ENCODE data around the gene FKBP4. TPM values are rescaled to one million over a fixed set of nuclear protein-coding genes. Genes with fewer than 3 reads are reported as not detected.

FKBP4 gene
- total and polyA plus RNA-seq, 4 donors, result 21.3 to 38.7 (median 31.6) TPM

DNA sequence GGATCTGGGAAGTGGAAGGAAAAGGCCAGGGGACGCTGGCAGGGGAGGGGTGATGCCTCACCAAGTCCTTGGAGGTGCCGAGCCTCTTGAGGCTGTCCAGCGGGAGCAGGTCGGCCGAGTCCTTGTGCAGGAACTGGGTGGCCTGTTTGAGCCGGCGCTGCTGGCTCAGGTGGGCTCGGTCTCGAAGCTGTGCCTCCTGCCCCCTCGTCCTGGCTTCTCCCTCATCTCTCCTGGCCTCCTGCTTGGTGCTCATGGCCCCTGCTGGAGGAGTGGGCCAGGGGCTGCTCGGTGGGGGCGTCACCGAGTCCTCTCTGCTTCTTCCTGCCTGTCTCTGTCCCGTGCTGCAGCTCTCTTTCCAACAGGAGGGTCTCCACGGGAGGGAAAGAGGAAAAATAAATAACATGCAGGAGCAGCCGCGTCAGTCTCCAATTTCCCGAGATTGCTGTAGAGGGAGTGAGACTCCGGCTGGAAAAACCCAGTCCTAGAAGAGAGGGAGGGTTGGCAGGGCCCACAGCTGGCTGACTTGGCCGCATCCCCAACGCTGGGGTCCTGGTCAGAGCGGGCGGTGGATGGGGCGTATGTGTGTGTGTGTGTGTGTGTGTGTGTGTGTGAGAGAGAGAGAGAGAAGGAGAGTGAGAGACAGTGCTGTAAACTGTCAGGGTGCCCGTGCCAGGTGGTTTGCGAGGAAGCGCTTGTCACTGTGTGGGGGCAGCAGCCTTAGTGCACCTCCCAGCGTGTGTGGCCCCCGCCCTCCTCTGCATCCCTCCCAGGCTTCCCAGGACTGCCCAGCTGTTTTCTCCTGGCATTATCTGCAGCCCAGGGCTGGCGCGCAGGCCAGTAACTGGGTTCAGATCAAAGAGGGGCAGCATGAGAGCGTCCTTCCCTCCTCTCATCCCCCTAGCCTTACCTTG is 40.1 kb downstream of the FKBP4 start, which contains the start of gene NRIP2:
TSS of gene NRIP2 (minus strand) at position 455 of the 911 bp plus-strand sequence. CDS start at position 403, 52 bp downstream.
- H3K27ac ChIP-seq (ENCODE audit: low read depth in 1 of 2, low read length in 2 of 2), result no peak within 1 kb of the TSS
- DNase-seq (ENCODE audit: low spot score), result no peak
- H3K4me1 ChIP-seq (ENCODE audit: control insufficient read depth in 4 of 4, insufficient read depth in 4 of 4, low read length in 3 of 4), result no peaks in the 10 kb centered on the region
- H3K9me3 ChIP-seq (ENCODE audit: control insufficient read depth in 4 of 4, low read length in 3 of 4), result no peaks in the 10 kb centered on the region
- TF ChIP-seq, protein P1, sequence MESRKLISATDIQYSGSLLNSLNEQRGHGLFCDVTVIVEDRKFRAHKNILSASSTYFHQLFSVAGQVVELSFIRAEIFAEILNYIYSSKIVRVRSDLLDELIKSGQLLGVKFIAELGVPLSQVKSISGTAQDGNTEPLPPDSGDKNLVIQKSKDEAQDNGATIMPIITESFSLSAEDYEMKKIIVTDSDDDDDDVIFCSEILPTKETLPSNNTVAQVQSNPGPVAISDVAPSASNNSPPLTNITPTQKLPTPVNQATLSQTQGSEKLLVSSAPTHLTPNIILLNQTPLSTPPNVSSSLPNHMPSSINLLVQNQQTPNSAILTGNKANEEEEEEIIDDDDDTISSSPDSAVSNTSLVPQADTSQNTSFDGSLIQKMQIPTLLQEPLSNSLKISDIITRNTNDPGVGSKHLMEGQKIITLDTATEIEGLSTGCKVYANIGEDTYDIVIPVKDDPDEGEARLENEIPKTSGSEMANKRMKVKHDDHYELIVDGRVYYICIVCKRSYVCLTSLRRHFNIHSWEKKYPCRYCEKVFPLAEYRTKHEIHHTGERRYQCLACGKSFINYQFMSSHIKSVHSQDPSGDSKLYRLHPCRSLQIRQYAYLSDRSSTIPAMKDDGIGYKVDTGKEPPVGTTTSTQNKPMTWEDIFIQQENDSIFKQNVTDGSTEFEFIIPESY (IDR thresholded peaks at IDR 0.05), result no peak
- TF ChIP-seq RXRA (IDR thresholded peaks at IDR 0.05) (no peak), RAD21 (IDR thresholded peaks at IDR 0.05) (peak in 1 of 2 donors; percentile 18), FOXA2 (IDR thresholded peaks at IDR 0.05) (no peak)
- H3K27me3 ChIP-seq (ENCODE audit: control insufficient read depth in 4 of 4, insufficient read depth in 4 of 4, low read length in 3 of 4), result no peaks in the 10 kb centered on the region
- 39% methylated on average over 32 of the region's 32 CpGs for WGBS
- peaks cover 0 to 19% (median 13%) of the 10 kb centered on the region in 4 donors for H3K36me3 ChIP-seq (ENCODE audit: control insufficient read depth in 4 of 4, insufficient read depth in 3 of 4, low read depth in 1 of 4, low read length in 3 of 4)
- no peak within 1 kb of the TSS for H3K4me3 ChIP-seq (ENCODE audit: low read depth in 1 of 3, low read length in 3 of 3)
- no peak within 1 kb of the TSS for H3K9ac ChIP-seq (ENCODE audit: low read depth in 1 of 2, low read length in 2 of 2)

DNA sequence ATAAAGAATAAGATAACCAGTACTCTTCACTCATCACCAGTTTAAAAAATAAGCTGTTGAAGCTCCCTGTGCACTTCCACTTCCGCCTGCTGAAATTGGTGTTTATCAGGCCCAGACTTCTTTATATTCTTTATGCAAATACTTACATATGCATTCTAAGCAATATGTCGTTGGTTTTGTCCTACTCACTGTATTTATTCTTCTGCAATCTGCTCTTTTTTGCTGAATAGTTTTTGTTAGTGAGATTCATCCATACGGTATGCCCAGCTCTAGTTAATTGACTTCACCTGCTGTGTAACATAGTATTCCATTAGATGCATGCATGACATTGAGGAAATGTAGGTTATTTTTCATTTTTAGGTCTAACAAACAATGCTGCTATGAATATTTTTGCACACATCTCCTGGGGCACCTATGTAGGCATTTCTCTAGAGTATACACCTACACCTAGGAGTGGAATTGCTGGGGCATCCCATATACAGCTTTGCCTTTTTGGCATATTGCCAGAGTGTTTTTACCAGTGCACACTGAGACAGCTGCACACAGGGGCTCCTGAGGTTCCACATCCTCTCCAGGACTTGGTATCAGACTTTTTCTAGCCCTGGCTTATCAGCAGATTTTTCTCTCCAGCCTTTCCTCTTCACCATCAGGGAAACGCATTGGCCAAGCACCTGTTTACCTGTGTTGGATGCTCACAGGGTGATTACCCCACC is 41.1 kb downstream of the FKBP4 start:
- Histone ChIP-seq H3K4me3 (ENCODE audit: low read depth in 1 of 3, low read length in 3 of 3) (no peak overlapping the region), H3K9me3 (ENCODE audit: control insufficient read depth in 4 of 4, low read length in 3 of 4) (no peaks in the 10 kb centered on the region), H3K27ac (ENCODE audit: low read depth in 1 of 2, low read length in 2 of 2) (no peak overlapping the region), H3K4me1 (ENCODE audit: control insufficient read depth in 4 of 4, insufficient read depth in 4 of 4, low read length in 3 of 4) (no peaks in the 10 kb centered on the region), H3K27me3 (ENCODE audit: control insufficient read depth in 4 of 4, insufficient read depth in 4 of 4, low read length in 3 of 4) (no peaks in the 10 kb centered on the region), H3K36me3 (ENCODE audit: control insufficient read depth in 4 of 4, insufficient read depth in 3 of 4, low read depth in 1 of 4, low read length in 3 of 4) (peaks cover 0 to 11% (median 10%) of the 10 kb centered on the region in 4 donors), H3K9ac (ENCODE audit: low read depth in 1 of 2, low read length in 2 of 2) (no peak overlapping the region)
- TF ChIP-seq RAD21 (IDR thresholded peaks at IDR 0.05) (no peak), FOXA1 (IDR thresholded peaks at IDR 0.05) (no peak), HNF4A (conservative IDR thresholded peaks at IDR 0.05) (no peak), YY1 (IDR thresholded peaks at IDR 0.05) (no peak), SP1 (IDR thresholded peaks at IDR 0.05) (no peak), HNF4G (IDR thresholded peaks at IDR 0.05) (no peak), NR2F2 (IDR thresholded peaks at IDR 0.05) (no peak), GABPA (IDR thresholded peaks at IDR 0.05 in 1 of 2, conservative IDR thresholded peaks at IDR 0.05 in 1 of 2) (no peak), FOXA2 (IDR thresholded peaks at IDR 0.05) (no peak), JUND (IDR thresholded peaks at IDR 0.05) (no peak), TAF1 (conservative IDR thresholded peaks at IDR 0.05) (no peak), RXRA (IDR thresholded peaks at IDR 0.05) (no peak), EGR1 (IDR thresholded peaks at IDR 0.05; ENCODE audit: low read depth in 2 of 2) (no peak)
- TF ChIP-seq, protein P2, sequence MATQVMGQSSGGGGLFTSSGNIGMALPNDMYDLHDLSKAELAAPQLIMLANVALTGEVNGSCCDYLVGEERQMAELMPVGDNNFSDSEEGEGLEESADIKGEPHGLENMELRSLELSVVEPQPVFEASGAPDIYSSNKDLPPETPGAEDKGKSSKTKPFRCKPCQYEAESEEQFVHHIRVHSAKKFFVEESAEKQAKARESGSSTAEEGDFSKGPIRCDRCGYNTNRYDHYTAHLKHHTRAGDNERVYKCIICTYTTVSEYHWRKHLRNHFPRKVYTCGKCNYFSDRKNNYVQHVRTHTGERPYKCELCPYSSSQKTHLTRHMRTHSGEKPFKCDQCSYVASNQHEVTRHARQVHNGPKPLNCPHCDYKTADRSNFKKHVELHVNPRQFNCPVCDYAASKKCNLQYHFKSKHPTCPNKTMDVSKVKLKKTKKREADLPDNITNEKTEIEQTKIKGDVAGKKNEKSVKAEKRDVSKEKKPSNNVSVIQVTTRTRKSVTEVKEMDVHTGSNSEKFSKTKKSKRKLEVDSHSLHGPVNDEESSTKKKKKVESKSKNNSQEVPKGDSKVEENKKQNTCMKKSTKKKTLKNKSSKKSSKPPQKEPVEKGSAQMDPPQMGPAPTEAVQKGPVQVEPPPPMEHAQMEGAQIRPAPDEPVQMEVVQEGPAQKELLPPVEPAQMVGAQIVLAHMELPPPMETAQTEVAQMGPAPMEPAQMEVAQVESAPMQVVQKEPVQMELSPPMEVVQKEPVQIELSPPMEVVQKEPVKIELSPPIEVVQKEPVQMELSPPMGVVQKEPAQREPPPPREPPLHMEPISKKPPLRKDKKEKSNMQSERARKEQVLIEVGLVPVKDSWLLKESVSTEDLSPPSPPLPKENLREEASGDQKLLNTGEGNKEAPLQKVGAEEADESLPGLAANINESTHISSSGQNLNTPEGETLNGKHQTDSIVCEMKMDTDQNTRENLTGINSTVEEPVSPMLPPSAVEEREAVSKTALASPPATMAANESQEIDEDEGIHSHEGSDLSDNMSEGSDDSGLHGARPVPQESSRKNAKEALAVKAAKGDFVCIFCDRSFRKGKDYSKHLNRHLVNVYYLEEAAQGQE (IDR thresholded peaks at IDR 0.05), result no peak
- TF ChIP-seq, protein P3, sequence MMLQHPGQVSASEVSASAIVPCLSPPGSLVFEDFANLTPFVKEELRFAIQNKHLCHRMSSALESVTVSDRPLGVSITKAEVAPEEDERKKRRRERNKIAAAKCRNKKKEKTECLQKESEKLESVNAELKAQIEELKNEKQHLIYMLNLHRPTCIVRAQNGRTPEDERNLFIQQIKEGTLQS (IDR thresholded peaks at IDR 0.05), result no peak
- TF ChIP-seq, protein P1 (IDR thresholded peaks at IDR 0.05), result no peak
- TF ChIP-seq, protein P4, sequence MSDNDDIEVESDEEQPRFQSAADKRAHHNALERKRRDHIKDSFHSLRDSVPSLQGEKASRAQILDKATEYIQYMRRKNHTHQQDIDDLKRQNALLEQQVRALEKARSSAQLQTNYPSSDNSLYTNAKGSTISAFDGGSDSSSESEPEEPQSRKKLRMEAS (IDR thresholded peaks at IDR 0.05), result no peak
- TF ChIP-seq, protein P5, sequence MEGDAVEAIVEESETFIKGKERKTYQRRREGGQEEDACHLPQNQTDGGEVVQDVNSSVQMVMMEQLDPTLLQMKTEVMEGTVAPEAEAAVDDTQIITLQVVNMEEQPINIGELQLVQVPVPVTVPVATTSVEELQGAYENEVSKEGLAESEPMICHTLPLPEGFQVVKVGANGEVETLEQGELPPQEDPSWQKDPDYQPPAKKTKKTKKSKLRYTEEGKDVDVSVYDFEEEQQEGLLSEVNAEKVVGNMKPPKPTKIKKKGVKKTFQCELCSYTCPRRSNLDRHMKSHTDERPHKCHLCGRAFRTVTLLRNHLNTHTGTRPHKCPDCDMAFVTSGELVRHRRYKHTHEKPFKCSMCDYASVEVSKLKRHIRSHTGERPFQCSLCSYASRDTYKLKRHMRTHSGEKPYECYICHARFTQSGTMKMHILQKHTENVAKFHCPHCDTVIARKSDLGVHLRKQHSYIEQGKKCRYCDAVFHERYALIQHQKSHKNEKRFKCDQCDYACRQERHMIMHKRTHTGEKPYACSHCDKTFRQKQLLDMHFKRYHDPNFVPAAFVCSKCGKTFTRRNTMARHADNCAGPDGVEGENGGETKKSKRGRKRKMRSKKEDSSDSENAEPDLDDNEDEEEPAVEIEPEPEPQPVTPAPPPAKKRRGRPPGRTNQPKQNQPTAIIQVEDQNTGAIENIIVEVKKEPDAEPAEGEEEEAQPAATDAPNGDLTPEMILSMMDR (IDR thresholded peaks at IDR 0.05; ENCODE audit: low read depth, low read length, missing input control), result no peak
- 80% methylated on average over 4 of the region's 4 CpGs for WGBS
- no peak for DNase-seq (ENCODE audit: low spot score)
